ENCODE data around the gene GABPB2.

The GABPB2 gene

GRCh38 chr1:151142411-151143056 is 72.0 kb downstream of the GABPB2 start:
- H3K9ac ChIP-seq, result peak overlapping the region; percentile 96
- H3K4me3 ChIP-seq, result peak overlapping the region; percentile 80
- H3K36me3 ChIP-seq, result peaks cover 52% of the 10 kb centered on the region
- H3K27ac ChIP-seq, result peak overlapping the region; percentile 94
- peaks cover 71% of the 10 kb centered on the region for H4K20me1 ChIP-seq
- H3K27me3 ChIP-seq, result no peaks in the 10 kb centered on the region
- H3K9me3 ChIP-seq, result no peaks in the 10 kb centered on the region
- H3K4me2 ChIP-seq, result peak overlapping the region; percentile 100
- H3K4me1 ChIP-seq, result peaks cover 53% of the 10 kb centered on the region
- no peak for TF ChIP-seq Cebpa-rat (IDR thresholded peaks at IDR 0.05)

- Histone ChIP-seq H3K36me3 (peaks cover 47% of the 10 kb centered on the region), H3K9ac (peak overlapping the region; percentile 96), H3K27me3 (no peaks in the 10 kb centered on the region), H3K4me2 (peak overlapping the region; percentile 100), H3K4me1 (peaks cover 53% of the 10 kb centered on the region), H3K27ac (peak overlapping the region; percentile 94), H3K9me3 (no peaks in the 10 kb centered on the region), H4K20me1 (peaks cover 66% of the 10 kb centered on the region), H3K4me3 (peak overlapping the region; percentile 80)
- TF ChIP-seq Cebpa-rat (IDR thresholded peaks at IDR 0.05), result no peak
These were observed 72.5 kb downstream of the GABPB2 start for GRCh38 chr1:151143057-151143435.

- H3K4me3 ChIP-seq, result peak overlapping the region; percentile 80
- peak overlapping the region; percentile 94 for H3K27ac ChIP-seq
- peaks cover 56% of the 10 kb centered on the region for H4K20me1 ChIP-seq
- H3K9me3 ChIP-seq, result no peaks in the 10 kb centered on the region
- peaks cover 37% of the 10 kb centered on the region for H3K36me3 ChIP-seq
- peak overlapping the region; percentile 96 for H3K9ac ChIP-seq
- TF ChIP-seq Cebpa-rat (IDR thresholded peaks at IDR 0.05), result no peak
- H3K4me1 ChIP-seq, result peaks cover 61% of the 10 kb centered on the region
- peak overlapping the region; percentile 100 for H3K4me2 ChIP-seq
- H3K27me3 ChIP-seq, result no peaks in the 10 kb centered on the region
These were observed 73.4 kb downstream of the GABPB2 start for GRCh38 chr1:151143986-151144385.

GRCh38 chr1:151144474-151145303 is 74.1 kb downstream of the GABPB2 start:
- H4K20me1 ChIP-seq, result peaks cover 49% of the 10 kb centered on the region
- no peak for TF ChIP-seq Cebpa-rat (IDR thresholded peaks at IDR 0.05)
- peak overlapping the region; percentile 94 for H3K27ac ChIP-seq
- H3K4me1 ChIP-seq, result peaks cover 68% of the 10 kb centered on the region
- no peaks in the 10 kb centered on the region for H3K9me3 ChIP-seq
- H3K9ac ChIP-seq, result peak overlapping the region; percentile 96
- peak overlapping the region; percentile 100 for H3K4me2 ChIP-seq
- no peaks in the 10 kb centered on the region for H3K27me3 ChIP-seq
- peaks cover 30% of the 10 kb centered on the region for H3K36me3 ChIP-seq
- peak overlapping the region; percentile 80 for H3K4me3 ChIP-seq

GRCh38 chr1:151145304-151146071 is 74.9 kb downstream of the GABPB2 start:
- Histone ChIP-seq H3K9me3 (no peaks in the 10 kb centered on the region), H3K27me3 (no peaks in the 10 kb centered on the region), H3K27ac (peak overlapping the region; percentile 94), H4K20me1 (peaks cover 41% of the 10 kb centered on the region), H3K4me2 (peak overlapping the region; percentile 100), H3K4me3 (peak overlapping the region; percentile 80), H3K9ac (peak overlapping the region; percentile 96), H3K4me1 (peaks cover 76% of the 10 kb centered on the region), H3K36me3 (peaks cover 22% of the 10 kb centered on the region)
- no peak for TF ChIP-seq Cebpa-rat (IDR thresholded peaks at IDR 0.05)

- peaks cover 17% of the 10 kb centered on the region for H3K36me3 ChIP-seq
- H3K9me3 ChIP-seq, result no peaks in the 10 kb centered on the region
- no peaks in the 10 kb centered on the region for H3K27me3 ChIP-seq
- H4K20me1 ChIP-seq, result peaks cover 38% of the 10 kb centered on the region
- H3K4me1 ChIP-seq, result peaks cover 74% of the 10 kb centered on the region
- TF ChIP-seq Cebpa-rat (IDR thresholded peaks at IDR 0.05), result no peak
- peak overlapping the region; percentile 94 for H3K27ac ChIP-seq
- peak overlapping the region; percentile 100 for H3K4me2 ChIP-seq
- peak overlapping the region; percentile 96 for H3K9ac ChIP-seq
- H3K4me3 ChIP-seq, result peak overlapping the region; percentile 80
These were observed 75.5 kb downstream of the GABPB2 start for GRCh38 chr1:151146072-151146411.

GRCh38 chr1:151146412-151147131 is 76.0 kb downstream of the GABPB2 start, which contains the start of gene SEMA6C:
Gene SEMA6C (minus strand): TSS chr1:151146631. CDS start chr1:151142621, 4,010 bp downstream.
- peak within 1 kb of the TSS; percentile 80 for H3K4me3 ChIP-seq
- no peaks in the 10 kb centered on the region for H3K27me3 ChIP-seq
- H3K36me3 ChIP-seq, result peaks cover 11% of the 10 kb centered on the region
- peak within 1 kb of the TSS; percentile 94 for H3K27ac ChIP-seq
- H3K4me1 ChIP-seq, result peaks cover 69% of the 10 kb centered on the region
- peak within 1 kb of the TSS; percentile 96 for H3K9ac ChIP-seq
- H3K4me2 ChIP-seq, result peak within 1 kb of the TSS; percentile 100
- TF ChIP-seq Cebpa-rat (IDR thresholded peaks at IDR 0.05), result no peak
- H3K9me3 ChIP-seq, result no peaks in the 10 kb centered on the region
- peaks cover 33% of the 10 kb centered on the region for H4K20me1 ChIP-seq

GRCh38 chr1:151147132-151147503 is 76.6 kb downstream of the GABPB2 start:
- Histone ChIP-seq H3K4me1 (peaks cover 64% of the 10 kb centered on the region), H3K9ac (peak overlapping the region; percentile 96), H3K4me3 (peak overlapping the region; percentile 80), H3K9me3 (no peaks in the 10 kb centered on the region), H3K4me2 (peak overlapping the region; percentile 100), H3K36me3 (peaks cover 6% of the 10 kb centered on the region; the same call in 1 of the 2 replicates), H4K20me1 (peaks cover 27% of the 10 kb centered on the region), H3K27me3 (no peaks in the 10 kb centered on the region), H3K27ac (peak overlapping the region; percentile 94)
- no peak for TF ChIP-seq Cebpa-rat (IDR thresholded peaks at IDR 0.05)

- no peak for TF ChIP-seq Cebpa-rat (IDR thresholded peaks at IDR 0.05)
- H3K9ac ChIP-seq, result peak overlapping the region; percentile 96
- H3K4me2 ChIP-seq, result peak overlapping the region; percentile 100
- peak overlapping the region; percentile 94 for H3K27ac ChIP-seq
- no peaks in the 10 kb centered on the region for H3K27me3 ChIP-seq
- peaks cover 58% of the 10 kb centered on the region for H3K4me1 ChIP-seq
- H4K20me1 ChIP-seq, result peaks cover 22% of the 10 kb centered on the region
- H3K9me3 ChIP-seq, result no peaks in the 10 kb centered on the region
- 0 out of 2 replicates have a peak, but pooled peaks cover under 1% of the 10 kb centered on the region for H3K36me3 ChIP-seq
- peak overlapping the region; percentile 80 for H3K4me3 ChIP-seq
These were observed 77.1 kb downstream of the GABPB2 start for GRCh38 chr1:151147665-151148064.
